LoVo (cell line): ENCODE data around the gene SLC38A11.
"Not testable (repeated sequence)": the region's sequence is repeated elsewhere in the genome, so short reads cannot be mapped to it uniquely, and the experiment has no call there.

Experiments used
- DNase-seq: peaks from one replicate; pipeline ENCODE4 v3.0.0-alpha.2; 2016; ENCODE audit warnings: low spot score

Gene SLC38A11

GRCh38 chr2:164877927-164878326 is 77.4 kb downstream of the SLC38A11 start:
- DNase-seq, result no peak

DNA sequence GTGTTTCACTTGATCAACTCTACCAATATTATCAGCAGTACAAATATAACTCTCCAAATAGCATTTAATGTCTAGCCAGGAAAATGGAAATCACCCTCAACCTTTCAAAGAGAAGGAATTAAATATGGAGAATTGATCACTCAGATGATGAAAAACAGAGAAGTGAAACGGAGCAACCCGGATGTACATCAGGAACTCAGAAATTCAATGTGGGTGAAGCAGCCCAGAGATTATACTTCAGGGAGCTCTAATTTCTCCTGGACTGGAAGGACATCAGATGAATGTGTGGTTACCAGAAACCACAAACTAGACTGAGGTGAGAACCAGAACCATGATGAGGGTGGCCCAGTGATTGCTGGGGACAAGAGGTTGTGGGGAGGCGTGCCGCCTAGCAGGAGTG is 78.2 kb downstream of the SLC38A11 start:
- no peak for DNase-seq

DNA sequence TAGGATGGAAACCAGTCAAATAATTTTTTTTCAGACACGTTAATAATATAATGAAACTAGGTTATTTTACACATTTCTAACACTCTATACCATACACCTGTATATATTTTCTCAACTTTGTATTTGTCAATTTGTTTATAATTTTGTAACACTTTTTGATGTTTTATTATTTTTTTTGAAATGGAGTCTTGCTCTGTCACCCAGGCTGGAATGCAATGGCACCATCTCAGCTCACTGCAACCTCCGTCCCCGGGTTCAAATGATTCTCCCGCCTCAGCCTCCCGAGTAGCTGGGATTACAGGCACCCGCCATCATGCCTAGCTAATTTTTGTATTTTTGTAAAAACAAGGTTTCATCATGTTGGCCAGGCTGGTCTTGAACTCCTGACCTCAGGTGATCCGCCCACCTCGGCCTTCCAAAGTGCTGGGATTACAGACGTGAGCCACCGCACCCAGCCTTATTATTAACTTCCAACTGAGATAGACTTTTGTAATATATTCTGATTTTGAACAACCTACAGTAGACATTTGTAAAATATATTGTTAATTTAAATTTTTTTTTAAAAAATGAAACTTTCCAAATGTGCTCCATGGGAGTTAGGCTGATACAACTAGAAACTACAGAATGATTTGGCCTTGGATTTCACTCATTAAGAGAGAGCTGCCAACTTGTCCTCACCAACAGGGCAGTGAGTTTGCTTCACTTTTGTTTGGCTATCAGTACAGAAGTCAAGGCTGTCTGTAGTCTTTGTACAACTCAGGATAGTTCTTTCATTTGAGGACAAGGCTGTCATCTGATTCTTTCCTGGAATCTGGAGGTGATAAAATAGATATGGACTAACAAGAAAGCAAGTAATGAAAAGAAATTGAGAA is 79.8 kb downstream of the SLC38A11 start:
- no peak for DNase-seq

GRCh38 chr2:164873210-164873908 is 82.0 kb downstream of the SLC38A11 start:
- peak; percentile 32 for DNase-seq

GRCh38 chr2:164871404-164871803 is 83.9 kb downstream of the SLC38A11 start:
- no peak for DNase-seq

GRCh38 chr2:164869420-164869772 is 85.9 kb downstream of the SLC38A11 start:
- no peak for DNase-seq

DNA sequence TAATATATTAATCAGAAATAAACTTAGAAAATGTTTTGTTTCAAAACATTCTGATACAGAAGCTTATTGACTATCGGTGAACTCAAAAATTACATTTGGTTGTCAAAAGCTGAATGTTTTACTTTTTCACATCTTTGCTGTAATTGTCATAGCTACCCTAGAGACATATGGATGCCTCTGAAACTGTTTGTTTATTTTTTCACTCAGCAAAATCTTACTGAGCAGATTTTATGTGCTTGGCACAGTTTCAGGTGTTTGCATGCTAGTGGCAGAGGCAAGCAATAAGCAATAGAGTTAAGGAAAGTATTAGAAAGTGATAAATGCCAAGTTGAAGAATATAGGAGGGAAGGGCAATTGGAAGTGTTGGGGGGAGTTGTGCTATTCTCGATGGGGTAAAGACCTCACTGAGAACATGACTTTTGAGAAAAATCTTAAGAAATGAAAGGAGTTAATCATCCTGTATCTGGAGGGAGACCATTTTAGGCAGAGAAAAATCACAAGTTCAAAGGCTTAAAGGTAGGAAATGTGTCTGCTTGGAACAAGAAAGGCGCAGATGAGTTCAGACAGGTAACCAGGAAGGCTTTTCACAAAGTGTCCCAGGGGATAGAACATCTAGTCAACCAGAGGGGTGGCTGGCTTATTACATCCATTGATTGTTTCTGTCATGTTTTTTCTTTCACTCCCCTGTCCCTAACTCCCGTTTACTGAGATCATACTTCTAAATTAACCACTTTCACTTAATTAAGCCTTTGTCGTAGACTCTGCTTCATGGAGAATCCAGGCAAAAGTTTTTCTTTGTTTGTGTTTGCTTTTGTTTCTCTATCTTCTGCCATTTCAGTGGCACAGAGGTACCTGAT is 86.5 kb downstream of the SLC38A11 start:
- no peak for DNase-seq

DNA sequence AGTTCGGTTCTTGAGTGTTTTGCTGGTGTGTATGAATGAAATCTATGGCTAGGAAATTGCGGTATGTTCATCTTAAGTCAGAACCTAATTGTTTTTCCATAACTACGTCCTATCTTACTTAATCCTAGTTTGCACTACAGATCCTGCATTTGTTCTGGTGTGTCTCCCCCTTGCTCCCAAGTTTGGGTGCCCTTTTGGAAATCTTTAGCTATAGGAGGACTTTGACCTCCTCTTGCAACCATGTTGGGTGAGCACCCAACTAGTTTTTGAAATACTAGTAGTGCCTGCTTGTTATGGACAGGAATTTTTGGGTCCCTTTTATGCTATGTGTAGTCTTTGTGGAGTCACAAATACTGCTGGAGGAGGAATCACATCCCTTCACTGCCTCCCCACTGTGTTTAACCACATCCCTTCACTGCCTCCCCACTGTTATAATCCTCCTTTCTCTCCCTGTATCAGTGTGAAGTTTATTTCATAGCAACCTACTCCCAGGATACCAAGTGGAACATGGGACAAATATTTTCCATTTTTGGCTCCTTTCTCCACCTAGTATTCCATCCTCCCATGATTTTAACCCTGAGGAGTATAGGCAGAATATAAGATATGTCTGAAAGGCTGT is 87.4 kb downstream of the SLC38A11 start:
- no peak for DNase-seq

DNA sequence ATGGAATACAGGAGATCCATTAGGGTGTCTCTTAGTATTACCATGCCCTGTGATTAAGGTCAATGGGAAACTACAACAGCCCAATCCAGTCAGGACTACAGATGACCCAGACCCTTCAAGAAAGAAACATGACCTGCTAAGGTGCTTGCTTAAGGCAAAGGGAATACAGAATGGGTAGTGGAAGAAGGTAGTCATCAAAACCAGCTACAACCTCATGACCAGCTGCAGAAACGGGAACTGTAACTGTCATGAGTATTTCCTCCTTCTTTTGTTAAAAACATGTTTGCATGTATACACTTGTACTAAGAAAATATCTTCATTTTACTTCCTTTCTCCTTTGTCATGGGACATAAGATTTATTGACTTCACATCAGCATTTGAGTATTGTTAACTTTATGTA is 88.9 kb downstream of the SLC38A11 start:
- DNase-seq, result not testable (repeated sequence)

DNA sequence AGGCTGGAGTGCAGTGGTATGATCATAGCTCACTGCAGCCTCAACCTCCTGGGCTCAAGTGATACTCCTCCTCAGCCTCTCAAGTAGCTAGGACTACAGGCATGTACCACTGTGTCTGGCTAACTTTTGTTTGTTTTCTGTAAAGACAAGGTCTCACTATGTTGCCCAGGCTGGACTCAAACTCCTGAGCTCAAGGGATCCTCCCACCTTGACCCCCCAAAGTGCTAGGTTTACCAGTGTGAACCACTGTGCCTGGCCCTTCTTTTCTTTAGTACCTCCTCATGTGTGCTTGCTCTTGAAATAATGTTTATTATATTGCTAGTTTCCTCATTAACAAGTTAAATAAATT is 94.7 kb downstream of the SLC38A11 start:
- DNase-seq, result no peak

- not testable (repeated sequence) for DNase-seq
Observed at GRCh38 chr2:164859906-164860693, 95.2 kb downstream of the SLC38A11 start.

- no peak for DNase-seq
Observed at GRCh38 chr2:164859251-164859818, 96.0 kb downstream of the SLC38A11 start.

- DNase-seq, result no peak
Observed at GRCh38 chr2:164852086-164852485, 103.2 kb downstream of the SLC38A11 start.

DNA sequence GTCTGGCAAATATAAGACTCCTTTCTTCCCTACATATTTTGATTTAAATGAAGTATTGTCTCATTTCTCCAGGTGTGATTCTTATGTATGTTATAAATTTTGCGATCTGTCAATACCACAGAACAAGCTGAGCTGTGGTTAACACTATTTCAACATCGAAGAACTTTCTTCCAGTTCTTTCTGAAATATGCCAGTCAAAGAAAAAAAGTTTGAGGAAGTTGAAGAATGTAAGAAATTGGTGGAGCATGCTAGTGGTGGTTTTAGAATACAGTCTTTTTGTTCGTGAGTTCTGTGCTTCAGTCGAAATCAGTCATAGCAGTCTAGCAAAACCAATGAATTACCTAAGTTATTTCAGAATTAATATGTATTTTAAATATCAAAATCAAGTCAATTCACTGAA is 105.1 kb downstream of the SLC38A11 start:
- no peak for DNase-seq

- no peak for DNase-seq
Observed at GRCh38 chr2:164849506-164849905, 105.8 kb downstream of the SLC38A11 start.

DNA sequence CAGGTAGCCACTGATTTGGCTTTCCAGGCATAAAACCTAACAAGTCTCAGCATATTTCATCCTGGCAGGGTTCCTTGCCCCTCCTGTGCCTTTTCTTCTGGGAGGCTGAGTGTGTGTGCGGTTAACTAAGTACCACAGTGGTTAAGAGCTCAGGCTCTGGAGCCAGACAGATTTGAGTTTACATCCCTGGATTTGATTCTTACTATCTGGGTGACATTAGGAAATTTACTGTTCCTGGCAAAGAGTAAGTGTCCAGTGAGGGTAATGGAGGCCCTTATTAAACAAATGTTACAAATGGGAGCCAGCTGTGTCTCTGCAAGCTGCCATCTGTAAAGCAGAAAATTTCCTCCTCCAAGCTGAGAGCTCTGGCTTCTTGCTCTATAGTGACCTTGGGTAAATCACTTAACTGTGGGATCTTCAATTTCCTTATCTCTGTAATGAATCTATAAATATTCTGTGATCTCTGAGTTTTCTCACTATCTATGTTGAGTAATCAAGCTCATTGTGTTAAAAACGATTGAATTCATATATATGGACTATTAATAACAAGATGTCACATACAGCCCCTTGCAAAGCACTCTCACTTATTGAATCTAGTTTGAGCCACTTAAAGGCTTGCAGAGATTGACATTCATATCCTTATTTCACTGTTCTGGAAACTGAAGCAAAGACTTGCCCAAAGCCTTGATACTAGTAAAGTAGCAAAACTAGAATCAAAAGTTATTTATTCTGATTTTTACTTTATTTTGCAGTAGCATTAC is 107.2 kb downstream of the SLC38A11 start:
- no peak for DNase-seq

GRCh38 chr2:164847291-164847690 is 108.0 kb downstream of the SLC38A11 start:
- no peak for DNase-seq

DNA sequence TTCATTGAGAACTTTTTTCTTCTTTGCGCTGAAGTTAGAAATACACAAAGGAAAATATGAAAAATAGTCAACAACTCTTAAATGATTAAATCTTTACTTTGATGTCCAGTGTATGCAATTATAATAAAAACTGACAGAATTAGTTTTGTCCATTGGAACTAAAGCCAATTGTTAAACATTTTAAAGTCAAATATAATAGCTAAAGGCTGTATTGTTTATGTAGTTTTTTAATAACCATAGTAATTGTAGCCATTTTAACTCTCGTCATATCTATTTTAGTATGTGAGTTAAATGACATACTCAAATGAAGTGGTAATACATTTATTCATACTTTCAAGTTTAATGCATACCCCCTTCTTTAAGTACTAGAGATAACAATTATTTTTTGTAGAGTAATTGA is 109.0 kb downstream of the SLC38A11 start:
- no peak for DNase-seq
